OCI-LY7 (cell line): Measurements from ENCODE around the gene WDR91.

Experiments
- EZH2phosphoT487 ChIP-seq: fragments of 200-600 bp; sonication (generic); IDR thresholded peaks from 2 replicates; pipeline ENCODE4 v1.6.1; 2018; ENCODE audit warnings: low read depth, borderline replicate concordance, mild to moderate bottlenecking, mixed run types, antibody characterized with exemption, low read length, moderate library complexity, mixed read lengths
- TF ChIP-seq, protein P1 (sequence below): fragments of 200-600 bp; sonication (generic); conservative IDR thresholded peaks from 2 replicates; pipeline ENCODE4 v1.5.1; 2014; ENCODE audit warnings: mild to moderate bottlenecking, antibody characterized with exemption, low read length, moderate library complexity, mixed read lengths

- TF ChIP-seq, protein P1, sequence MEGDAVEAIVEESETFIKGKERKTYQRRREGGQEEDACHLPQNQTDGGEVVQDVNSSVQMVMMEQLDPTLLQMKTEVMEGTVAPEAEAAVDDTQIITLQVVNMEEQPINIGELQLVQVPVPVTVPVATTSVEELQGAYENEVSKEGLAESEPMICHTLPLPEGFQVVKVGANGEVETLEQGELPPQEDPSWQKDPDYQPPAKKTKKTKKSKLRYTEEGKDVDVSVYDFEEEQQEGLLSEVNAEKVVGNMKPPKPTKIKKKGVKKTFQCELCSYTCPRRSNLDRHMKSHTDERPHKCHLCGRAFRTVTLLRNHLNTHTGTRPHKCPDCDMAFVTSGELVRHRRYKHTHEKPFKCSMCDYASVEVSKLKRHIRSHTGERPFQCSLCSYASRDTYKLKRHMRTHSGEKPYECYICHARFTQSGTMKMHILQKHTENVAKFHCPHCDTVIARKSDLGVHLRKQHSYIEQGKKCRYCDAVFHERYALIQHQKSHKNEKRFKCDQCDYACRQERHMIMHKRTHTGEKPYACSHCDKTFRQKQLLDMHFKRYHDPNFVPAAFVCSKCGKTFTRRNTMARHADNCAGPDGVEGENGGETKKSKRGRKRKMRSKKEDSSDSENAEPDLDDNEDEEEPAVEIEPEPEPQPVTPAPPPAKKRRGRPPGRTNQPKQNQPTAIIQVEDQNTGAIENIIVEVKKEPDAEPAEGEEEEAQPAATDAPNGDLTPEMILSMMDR = no peak
- TF ChIP-seq EZH2phosphoT487 = no peak
Observed at GRCh38 chr7:135246191-135246825, 35.0 kb upstream of the WDR91 start.
